OCI-LY3 (cell line): ENCODE data around the gene VAC14.

Source experiments
- EZH2phosphoT487 ChIP-seq: fragments of 200-600 bp; shearing (Covaris generic); IDR thresholded peaks from 2 replicates; pipeline ENCODE4 v1.6.1; 2018; ENCODE audit warnings: antibody characterized with exemption, mixed run types, low read depth
- TF ChIP-seq, protein P1 (sequence below): fragments of 200-600, 300-600 bp; sonication (generic); IDR thresholded peaks from 2 replicates; pipeline ENCODE4 v1.5.1; 2014; ENCODE audit warnings: antibody characterized with exemption, low read length, low read depth

- TF ChIP-seq, protein P1, sequence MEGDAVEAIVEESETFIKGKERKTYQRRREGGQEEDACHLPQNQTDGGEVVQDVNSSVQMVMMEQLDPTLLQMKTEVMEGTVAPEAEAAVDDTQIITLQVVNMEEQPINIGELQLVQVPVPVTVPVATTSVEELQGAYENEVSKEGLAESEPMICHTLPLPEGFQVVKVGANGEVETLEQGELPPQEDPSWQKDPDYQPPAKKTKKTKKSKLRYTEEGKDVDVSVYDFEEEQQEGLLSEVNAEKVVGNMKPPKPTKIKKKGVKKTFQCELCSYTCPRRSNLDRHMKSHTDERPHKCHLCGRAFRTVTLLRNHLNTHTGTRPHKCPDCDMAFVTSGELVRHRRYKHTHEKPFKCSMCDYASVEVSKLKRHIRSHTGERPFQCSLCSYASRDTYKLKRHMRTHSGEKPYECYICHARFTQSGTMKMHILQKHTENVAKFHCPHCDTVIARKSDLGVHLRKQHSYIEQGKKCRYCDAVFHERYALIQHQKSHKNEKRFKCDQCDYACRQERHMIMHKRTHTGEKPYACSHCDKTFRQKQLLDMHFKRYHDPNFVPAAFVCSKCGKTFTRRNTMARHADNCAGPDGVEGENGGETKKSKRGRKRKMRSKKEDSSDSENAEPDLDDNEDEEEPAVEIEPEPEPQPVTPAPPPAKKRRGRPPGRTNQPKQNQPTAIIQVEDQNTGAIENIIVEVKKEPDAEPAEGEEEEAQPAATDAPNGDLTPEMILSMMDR = no peak
- TF ChIP-seq EZH2phosphoT487 = no peak
Observed at GRCh38 chr16:70786020-70786755, 14.8 kb downstream of the VAC14 start.
